Colonic mucosa (tissue), 4 donors: ENCODE results near the gene MED13L. TPM values are rescaled to one million over a fixed set of nuclear protein-coding genes. Genes with fewer than 3 reads are reported as not detected.

Experiments
- DNase-seq: peaks from one replicate; pipeline ENCODE4 v3.0.0-alpha.2; 2020
- H3K27ac ChIP-seq: fragments of 200-600 bp; one replicate; pipeline ENCODE4 v1.8.0; 2021
- H3K27me3 ChIP-seq: fragments of 200-600 bp; one replicate; pipeline ENCODE4 v1.8.0; 2021
- H3K36me3 ChIP-seq: fragments of 200-600 bp; one replicate; pipeline ENCODE4 v1.8.0; 2021
- H3K4me1 ChIP-seq: fragments of 200-600 bp; one replicate; pipeline ENCODE4 v1.8.0; 2021; ENCODE audit warnings: mild to moderate bottlenecking
- H3K4me3 ChIP-seq: fragments of 200-600 bp; one replicate; pipeline ENCODE4 v1.8.0; 2021
- H3K9ac ChIP-seq, 2 donors: one replicate each; pipeline ENCODE4 v1.7.0; 2013; ENCODE audit warnings: control low read depth in 2 of 2, low read depth in 2 of 2, low read length in 2 of 2
- H3K9me3 ChIP-seq: fragments of 200-600 bp; one replicate; pipeline ENCODE4 v1.8.0; 2021
- CTCF ChIP-seq: fragments of 200-600 bp; IDR thresholded peaks from one replicate; pipeline ENCODE4 v1.8.0; 2022; ENCODE audit warnings: antibody characterized with exemption, mild to moderate bottlenecking
- intact Hi-C: fragments of 100-400 bp; cut with DNase I; formaldehyde crosslinking; loops from one replicate; pipeline ENCODE4 v1.14.1; 2022
- total RNA-seq, 2 donors: library from RNA; stranded (reverse); fragmentation: NEBNext Ultra II Directional in 1 of 2; extraction: Animal tissue kit (Norgen Biotek cat#: 25700) in 1 of 2; gene quantifications; one replicate each; pipeline ENCODE4 v1.2.1, GENCODE V29; 2021
- donor health status: healthy.
- donor health status: DM: no; HTN: no; CAD: no.
- donor health status: DM: no; HTN: no; CAD: no.

MED13L gene
- total RNA-seq, 2 donors from 2014 or later, result 73.8 to 92.6 TPM

GRCh38 chr12:116161588-116161987, 115.9 kb downstream of the MED13L start:
- no peak for DNase-seq

GRCh38 chr12:116160883-116161458, 116.5 kb downstream of the MED13L start:
- Histone ChIP-seq H3K4me1 (peaks cover 8% of the 10 kb centered on the region), H3K9me3 (no peaks in the 10 kb centered on the region), H3K4me3 (no peak overlapping the region), H3K27ac (no peak overlapping the region), H3K27me3 (no peaks in the 10 kb centered on the region), H3K9ac (no peak overlapping the region), H3K36me3 (no peaks in the 10 kb centered on the region)
- TF ChIP-seq CTCF, result no peak
- DNase-seq, result no peak
- intact Hi-C loops, result no loop called here

More at GRCh38 chr12:116161588-116161987, 115.9 kb downstream of the MED13L start:
- Histone ChIP-seq H3K4me1 (peaks cover 8% of the 10 kb centered on the region), H3K9me3 (no peaks in the 10 kb centered on the region), H3K36me3 (no peaks in the 10 kb centered on the region), H3K9ac (no peak overlapping the region), H3K4me3 (no peak overlapping the region), H3K27ac (no peak overlapping the region), H3K27me3 (no peaks in the 10 kb centered on the region)
- intact Hi-C loops, result no loop called here
- TF ChIP-seq CTCF, result no peak

- Histone ChIP-seq H3K4me3 (no peak overlapping the region), H3K36me3 (no peaks in the 10 kb centered on the region), H3K9me3 (no peaks in the 10 kb centered on the region), H3K9ac (no peak overlapping the region), H3K27me3 (no peaks in the 10 kb centered on the region), H3K4me1 (peaks cover 8% of the 10 kb centered on the region), H3K27ac (no peak overlapping the region)
- TF ChIP-seq CTCF, result no peak
- intact Hi-C loops, result no loop called here
- no peak for DNase-seq
Measured at GRCh38 chr12:116160231-116160630, 117.3 kb downstream of the MED13L start.

GRCh38 chr12:116159593-116160200, 117.8 kb downstream of the MED13L start:
- Histone ChIP-seq H3K36me3 (no peaks in the 10 kb centered on the region), H3K9ac (no peak overlapping the region), H3K27ac (no peak overlapping the region), H3K27me3 (no peaks in the 10 kb centered on the region), H3K4me3 (no peak overlapping the region), H3K4me1 (peaks cover 7% of the 10 kb centered on the region), H3K9me3 (no peaks in the 10 kb centered on the region)
- no peak for TF ChIP-seq CTCF
- no peak for DNase-seq
- intact Hi-C loops, result no loop called here

GRCh38 chr12:116159175-116159574, 118.3 kb downstream of the MED13L start:
- intact Hi-C loops, result no loop called here
- no peak overlapping the region for H3K27ac ChIP-seq
- no peaks in the 10 kb centered on the region for H3K9me3 ChIP-seq
- H3K4me3 ChIP-seq, result no peak overlapping the region
- no peak for DNase-seq
- H3K9ac ChIP-seq, result no peak overlapping the region
- TF ChIP-seq CTCF, result no peak
- H3K4me1 ChIP-seq, result peaks cover 2% of the 10 kb centered on the region
- no peaks in the 10 kb centered on the region for H3K27me3 ChIP-seq
- no peaks in the 10 kb centered on the region for H3K36me3 ChIP-seq
